NCI-H82 (cell line): ENCODE results near the gene POFUT2.
A peak's percentile ranks its signal among the peaks of the same experiment; 100 is the strongest.

Experiments
- DNase-seq: peaks from one replicate; lab custom pipeline; 2025; lab: John Stamatoyannopoulos, UW

POFUT2 gene

DNA sequence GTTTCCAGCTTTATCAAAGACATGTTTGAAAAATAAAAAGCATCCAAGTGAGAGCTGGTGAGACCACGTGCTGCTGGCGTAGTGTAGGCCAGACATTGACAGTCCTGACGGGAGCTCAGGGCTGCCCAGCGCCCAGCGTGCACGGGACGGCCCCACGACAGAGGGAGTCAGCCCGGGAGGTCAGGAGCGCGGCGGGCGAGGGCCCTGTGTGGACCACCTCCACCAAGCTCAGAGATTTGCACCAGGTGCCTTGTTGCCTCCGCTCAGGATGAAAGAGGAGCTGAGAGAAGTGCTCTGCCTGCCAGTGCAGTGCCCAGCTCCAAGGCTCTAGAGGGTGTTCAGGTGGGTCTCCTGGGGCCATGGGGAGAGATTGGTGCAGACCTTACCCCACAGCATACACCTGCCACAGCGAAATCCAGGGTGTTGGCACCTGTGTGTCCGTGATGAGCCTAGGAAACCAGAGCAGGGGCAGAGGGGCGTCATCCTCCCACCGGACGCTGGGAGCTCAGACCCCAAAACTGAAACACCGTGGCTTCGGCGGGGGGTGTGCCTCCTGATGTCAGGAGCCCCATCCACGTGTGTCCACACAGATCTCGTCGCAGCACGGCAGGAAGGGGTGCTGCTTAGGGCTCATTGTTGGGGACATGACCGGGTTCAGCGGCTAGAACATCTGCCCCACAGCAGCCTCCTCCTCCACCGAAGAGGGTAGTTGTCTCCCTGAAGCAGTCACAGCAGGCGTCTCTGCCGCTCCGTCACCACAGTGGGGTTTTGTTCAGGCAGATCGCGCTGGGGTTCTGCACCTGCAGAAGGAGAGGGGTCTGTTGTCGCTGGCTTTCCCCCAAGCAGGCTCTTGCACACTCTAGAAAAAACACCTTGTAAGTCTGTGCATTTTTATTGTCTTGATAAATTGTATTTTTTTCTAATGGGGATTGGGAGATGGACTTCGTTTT lies 64.2 kb downstream of the POFUT2 start:
- DNase-seq = no peak

DNA sequence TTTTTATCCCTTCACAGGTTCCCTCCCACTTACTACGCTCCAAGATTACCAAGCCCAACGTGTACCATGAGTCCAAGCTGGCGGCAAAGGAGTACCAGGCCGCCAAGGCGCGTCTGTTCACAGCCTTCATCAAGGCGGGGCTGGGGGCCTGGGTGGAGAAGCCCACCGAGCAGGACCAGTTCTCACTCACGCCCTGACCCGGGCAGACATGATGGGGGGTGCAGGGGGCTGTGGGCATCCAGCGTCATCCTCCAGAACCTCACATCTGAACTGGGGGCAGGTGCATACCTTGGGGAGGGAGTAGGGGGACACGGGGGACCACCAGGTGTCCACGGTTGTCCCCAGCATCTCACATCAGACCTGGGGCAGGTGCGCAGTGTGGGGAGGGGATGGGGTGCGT lies 65.7 kb downstream of the POFUT2 start:
- DNase-seq = no peak

DNA sequence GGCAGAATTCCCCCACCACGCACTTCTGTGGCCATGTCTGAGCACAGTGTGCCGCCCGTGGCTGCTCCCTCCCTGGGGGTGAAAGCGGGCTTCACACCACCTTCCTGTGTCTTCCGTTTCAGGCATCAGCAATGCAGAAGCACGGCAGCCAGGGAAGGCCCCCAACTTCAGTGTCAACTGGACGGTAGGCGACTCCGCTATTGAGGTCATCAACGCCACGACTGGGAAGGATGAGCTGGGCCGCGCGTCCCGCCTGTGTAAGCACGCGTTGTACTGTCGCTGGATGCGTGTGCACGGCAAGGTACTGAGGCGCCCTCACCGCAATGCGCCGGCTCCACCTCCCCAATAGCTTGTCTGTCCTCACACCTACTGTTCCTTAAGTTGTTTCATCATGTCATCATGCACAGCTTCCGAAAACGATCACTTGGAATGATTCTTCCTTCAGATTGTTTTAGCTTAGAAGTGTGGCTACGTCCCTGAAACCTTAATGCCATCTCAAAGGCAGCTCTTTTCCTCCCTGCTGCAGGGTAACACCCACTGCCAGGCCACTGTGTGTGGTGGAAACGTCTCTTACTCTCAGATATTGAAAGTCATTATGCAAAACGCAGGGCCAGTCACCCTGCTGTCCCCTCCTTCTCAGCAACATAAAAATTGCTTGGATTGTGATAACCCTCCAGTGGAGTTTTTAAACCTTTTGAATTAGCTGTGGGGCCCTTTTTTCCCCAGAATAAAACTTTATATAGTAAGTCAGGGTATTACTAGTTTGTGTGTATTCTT lies 66.8 kb downstream of the POFUT2 start:
- DNase-seq = no peak

DNA sequence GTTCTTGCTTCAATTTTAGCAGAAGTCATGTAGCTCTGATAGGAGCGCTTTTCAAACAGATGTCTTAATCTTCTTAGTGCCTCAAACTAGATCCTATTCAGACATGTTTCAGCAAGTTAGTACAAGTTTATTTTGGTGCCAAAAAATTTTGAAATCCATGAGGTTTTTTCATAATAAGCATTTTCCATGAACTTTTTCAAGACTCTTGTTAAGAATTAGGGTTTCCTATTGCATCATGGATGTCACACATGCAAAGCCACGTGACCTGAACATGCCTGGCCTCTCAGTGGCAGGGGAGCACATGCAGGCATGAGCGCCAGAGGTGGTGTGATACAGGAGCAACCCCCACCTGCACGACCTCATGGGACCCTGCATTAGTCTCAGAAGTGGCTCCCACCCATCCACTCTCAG lies 67.6 kb downstream of the POFUT2 start:
- peak; percentile 13 for DNase-seq

DNA sequence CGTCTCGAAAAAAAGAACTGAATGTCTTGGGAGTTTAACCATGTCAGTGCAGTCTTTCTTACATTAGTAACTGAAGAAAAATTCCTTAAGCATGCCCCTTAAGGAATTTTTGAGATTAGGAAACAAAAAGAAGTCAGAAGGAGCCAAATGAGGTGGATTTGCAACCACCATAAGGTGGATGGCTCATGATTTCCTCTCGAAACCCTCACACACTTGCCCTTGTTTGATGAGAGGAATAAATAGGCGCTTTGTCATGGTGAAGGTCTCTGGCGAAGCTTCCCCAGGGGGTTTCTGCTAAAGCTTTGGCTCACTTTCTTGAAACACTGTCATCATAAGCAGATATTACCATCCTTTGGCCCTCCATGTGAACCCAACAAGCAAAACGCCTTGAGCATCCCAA lies 68.2 kb downstream of the POFUT2 start:
- DNase-seq = no peak

DNA sequence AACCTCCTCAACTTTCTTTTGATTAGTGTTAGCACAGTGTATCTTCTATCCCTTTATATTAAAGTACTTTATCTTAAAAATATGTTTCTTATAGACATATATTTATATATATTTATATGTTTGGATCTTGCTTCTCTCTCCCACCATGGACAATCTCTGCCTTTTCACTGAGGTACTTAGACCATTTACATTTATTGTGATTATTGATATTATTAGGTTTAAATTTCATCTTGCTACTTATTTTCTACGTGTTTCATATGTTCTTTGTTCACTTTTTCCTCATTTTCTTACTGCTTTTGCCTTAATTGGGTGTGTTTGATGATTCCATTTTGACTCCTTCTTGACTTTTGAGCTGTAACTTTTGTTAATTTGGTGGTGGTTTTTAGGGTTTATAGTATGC lies 70.7 kb downstream of the POFUT2 start:
- no peak for DNase-seq

DNA sequence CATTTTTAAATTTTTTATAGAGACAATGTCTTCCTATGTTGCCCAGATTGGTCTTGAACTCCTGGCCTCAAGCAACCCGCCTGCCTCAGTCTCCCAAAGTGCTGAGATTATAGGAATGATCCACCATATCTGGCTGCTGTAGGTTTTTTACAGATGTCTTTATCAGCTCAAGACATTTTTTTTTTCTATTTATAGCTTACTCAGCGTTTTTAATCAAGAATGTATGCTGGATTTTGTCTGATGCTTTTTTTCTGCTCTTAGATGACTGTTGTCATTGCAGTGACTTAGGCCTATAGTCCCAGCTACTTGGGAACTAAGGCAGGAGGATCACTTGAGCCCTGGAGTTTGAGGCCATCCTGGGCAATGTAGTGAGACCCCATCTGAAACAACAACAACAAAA lies 72.5 kb downstream of the POFUT2 start:
- no peak for DNase-seq
